Nephron progenitor cell (in vitro differentiated cells): ENCODE data around the gene P2RX2.

Source experiments
- DNase-seq: peaks from one replicate; pipeline ENCODE4 v3.0.0; 2021
- H3K27ac Mint-ChIP-seq: 2 replicates; pipeline ENCODE4 v1.8.0; 2021; ENCODE audit warnings: mild to moderate bottlenecking, moderate library complexity, mixed read lengths
- H3K27me3 Mint-ChIP-seq: 2 replicates; pipeline ENCODE4 v1.8.0; 2021; ENCODE audit warnings: mild to moderate bottlenecking, low read depth, mixed read lengths; ENCODE audit not compliant: poor library complexity
- H3K36me3 Mint-ChIP-seq: 2 replicates; pipeline ENCODE4 v1.8.0; 2021; ENCODE audit warnings: low read depth, mixed read lengths
- H3K4me1 Mint-ChIP-seq: 2 replicates; pipeline ENCODE4 v1.8.0; 2021; ENCODE audit warnings: mixed read lengths
- H3K4me3 Mint-ChIP-seq: 2 replicates; pipeline ENCODE4 v1.8.0; 2021; ENCODE audit warnings: mild to moderate bottlenecking, moderate library complexity, mixed read lengths
- H3K9me3 Mint-ChIP-seq: 2 replicates; pipeline ENCODE4 v1.8.0; 2021; ENCODE audit warnings: mild to moderate bottlenecking, moderate library complexity, mixed read lengths
- CTCF ChIP-seq: fragments of 200-600 bp; sonication (generic); IDR thresholded peaks from 2 replicates; pipeline ENCODE4 v1.5.0; 2021; ENCODE audit warnings: antibody characterized with exemption

P2RX2 gene

GRCh38 chr12:132577191-132577920 lies 41.2 kb upstream of the P2RX2 start:
- no peak overlapping the region for H3K4me3 Mint-ChIP-seq
- H3K4me1 Mint-ChIP-seq, result peaks cover 28% of the 10 kb centered on the region
- H3K36me3 Mint-ChIP-seq, result peaks cover 40% of the 10 kb centered on the region
- no peak overlapping the region for H3K27ac Mint-ChIP-seq
- DNase-seq, result no peak
- H3K27me3 Mint-ChIP-seq, result peaks cover 17% of the 10 kb centered on the region
- no peaks in the 10 kb centered on the region for H3K9me3 Mint-ChIP-seq
- TF ChIP-seq CTCF, result no peak

DNA sequence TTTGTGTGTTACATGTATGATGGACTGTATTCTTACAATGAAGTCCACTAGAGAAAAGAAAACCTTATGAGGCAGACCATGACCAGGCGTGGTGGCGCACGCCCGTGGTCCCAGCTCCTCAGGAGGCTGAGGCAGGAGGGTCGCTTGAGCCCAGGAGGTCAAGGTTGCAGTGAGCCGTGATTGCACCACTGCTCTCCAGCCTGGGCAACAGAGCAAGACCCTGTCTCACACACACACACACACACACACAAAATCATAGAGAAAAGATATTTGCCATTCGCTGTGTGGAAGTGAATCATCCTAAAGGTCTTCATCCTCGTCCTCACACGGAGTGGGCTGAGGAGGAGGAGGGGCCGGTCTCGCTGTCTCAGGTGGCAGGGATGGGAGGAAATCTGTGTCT lies 40.5 kb upstream of the P2RX2 start:
- Mint-ChIP-seq H3K4me1 (peaks cover 28% of the 10 kb centered on the region), H3K9me3 (no peaks in the 10 kb centered on the region), H3K36me3 (peaks cover 40% of the 10 kb centered on the region), H3K4me3 (no peak overlapping the region), H3K27ac (no peak overlapping the region), H3K27me3 (peaks cover 21% of the 10 kb centered on the region)
- no peak for DNase-seq
- TF ChIP-seq CTCF, result no peak

DNA sequence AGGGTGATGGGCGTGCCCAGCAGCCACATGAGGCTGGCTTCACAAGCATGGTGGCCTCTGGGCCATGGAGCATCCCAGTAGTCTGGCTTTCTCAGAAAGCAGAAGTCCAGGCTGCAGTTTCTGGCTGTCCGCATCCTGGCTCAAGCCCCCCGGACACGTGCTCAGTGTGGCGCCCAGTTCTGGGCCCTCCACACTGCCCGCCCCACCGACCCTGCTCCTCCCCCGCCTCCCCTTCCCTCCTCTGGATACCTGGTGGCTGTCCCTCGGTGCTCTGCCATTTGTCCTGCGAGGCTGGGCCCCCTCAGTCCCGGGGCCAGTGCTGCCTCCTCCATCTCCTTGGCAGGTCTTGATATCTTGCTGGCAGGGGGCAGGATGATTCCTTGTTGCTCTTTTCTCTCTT lies 39.8 kb upstream of the P2RX2 start:
- Mint-ChIP-seq H3K4me3 (no peak overlapping the region), H3K27me3 (peaks cover 25% of the 10 kb centered on the region), H3K27ac (no peak overlapping the region), H3K4me1 (peaks cover 31% of the 10 kb centered on the region), H3K36me3 (peaks cover 43% of the 10 kb centered on the region), H3K9me3 (no peaks in the 10 kb centered on the region)
- no peak for DNase-seq
- no peak for TF ChIP-seq CTCF

GRCh38 chr12:132579744-132580143 lies 38.8 kb upstream of the P2RX2 start:
- Mint-ChIP-seq H3K4me1 (peaks cover 34% of the 10 kb centered on the region), H3K27me3 (peaks cover 33% of the 10 kb centered on the region), H3K4me3 (no peak overlapping the region), H3K27ac (peak overlapping the region; percentile 90), H3K36me3 (peaks cover 45% of the 10 kb centered on the region), H3K9me3 (no peaks in the 10 kb centered on the region)
- TF ChIP-seq CTCF, result no peak
- no peak for DNase-seq

GRCh38 chr12:132580701-132581292 lies 37.8 kb upstream of the P2RX2 start:
- peaks cover 41% of the 10 kb centered on the region for H3K27me3 Mint-ChIP-seq
- DNase-seq, result no peak
- peaks cover 34% of the 10 kb centered on the region for H3K4me1 Mint-ChIP-seq
- no peak for TF ChIP-seq CTCF
- no peak overlapping the region for H3K4me3 Mint-ChIP-seq
- H3K9me3 Mint-ChIP-seq, result no peaks in the 10 kb centered on the region
- H3K27ac Mint-ChIP-seq, result no peak overlapping the region
- H3K36me3 Mint-ChIP-seq, result peaks cover 36% of the 10 kb centered on the region
